HCT116 (cell line): Measurements from ENCODE around the gene USP7. TPM values are rescaled to one million over a fixed set of nuclear protein-coding genes. Genes with fewer than 3 reads are reported as not detected.

Experiments used
- ATAC-seq: fragments of 200-7000 bp; cut with Tn5 transposase; 2 replicates; pipeline ENCODE4 v1.9.1; 2020; ENCODE audit warnings: mild to moderate bottlenecking, moderate library complexity
- BruUV-seq: library from RNA; stranded (reverse); fragments of 400-500 nt; replicated peaks from 2 replicates; lab custom pipeline; 2021; lab: Mats Ljungman, UMichigan
- CTCF ChIA-PET: fragments of 300-600 bp; sonication (Branson Sonifier 250); formaldehyde crosslinking; loops from one replicate; lab custom pipeline; 2021; ENCODE audit warnings: antibody characterized with exemption; lab: Charles Lee
- POLR2A ChIA-PET: fragments of 300-600, 350-600 bp; sonication (Branson Sonifier 250); formaldehyde crosslinking; loops from one replicate; lab custom pipeline; 2021; ENCODE audit warnings: antibody characterized with exemption; lab: Charles Lee
- RAD21 ChIA-PET, 2 experiments: fragments of 300-600 bp; sonication (Branson Sonifier 250); formaldehyde crosslinking; loops; one replicate each; lab custom pipeline; 2023; ENCODE audit warnings: low total read pairs in 2 of 2; ENCODE audit not compliant: uncharacterized antibody in 2 of 2, unreplicated experiment in 2 of 2, low non-redundant PET in 1 of 2; lab: Charles Lee
- DNase-seq: peaks from one replicate; pipeline ENCODE4 v3.0.0-alpha.2; 2010; ENCODE audit warnings: low read depth, low spot score
- H2AFZ ChIP-seq: fragments of 200-600 bp; shearing (Covaris generic), sonication (generic); 2 replicates; pipeline ENCODE4 v1.6.1; 2017; ENCODE audit warnings: low read depth, mixed run types, mixed read lengths, antibody characterized with exemption, low read length; ENCODE audit not compliant: poor library complexity, severe bottlenecking
- H3K27ac ChIP-seq: 2 replicates; pipeline ENCODE4 v1.5.1; 2012; ENCODE audit warnings: low read depth, low read length
- H3K27me3 ChIP-seq: fragments of 200-600 bp; sonication (generic); 2 replicates; pipeline ENCODE4 v1.6.1; 2016; ENCODE audit warnings: mixed run types, low read length, mixed read lengths; ENCODE audit not compliant: insufficient read depth
- H3K36me3 ChIP-seq, 2 experiments: fragments of 200-500 bp in 1 of 2; fragments of 200-600 bp in 1 of 2; sonication (Bioruptor generic) in 1 of 2; sonication (generic) in 1 of 2; 2 replicates each; pipeline versions ENCODE4 v1.5.1 to v1.6.1; 2014 to 2016; ENCODE audit warnings: low read length in 2 of 2, inconsistent platforms in 1 of 2, mixed read lengths in 1 of 2, mixed run types in 1 of 2; ENCODE audit not compliant: insufficient read depth in 2 of 2, control insufficient read depth in 1 of 2
- H3K4me1 ChIP-seq, 2 experiments: fragments of 200-600 bp in 1 of 2; sonication (generic) in 1 of 2; 2 replicates each; pipeline versions ENCODE4 v1.5.1 to v1.6.1; 2012 to 2017; ENCODE audit warnings: low read length in 2 of 2, inconsistent platforms in 1 of 2, mild to moderate bottlenecking in 1 of 2, mixed read lengths in 1 of 2, mixed run types in 1 of 2, moderate library complexity in 1 of 2; ENCODE audit not compliant: insufficient read depth in 2 of 2, control insufficient read depth in 1 of 2
- H3K4me2 ChIP-seq: fragments of 200-600 bp; sonication (generic); 2 replicates; pipeline ENCODE4 v1.6.1; 2017; ENCODE audit warnings: mixed run types, low read length, mixed read lengths
- H3K4me3 ChIP-seq, 2 experiments: fragments of 200-600 bp in 1 of 2; sonication (generic) in 1 of 2; replicated peaks in 1 of 2; 2 replicates each; pipeline ENCODE4 v1.5.1; 2011 to 2016; ENCODE audit warnings: low read length in 2 of 2, control low read depth in 1 of 2, low read depth in 1 of 2, mild to moderate bottlenecking in 1 of 2, mixed read lengths in 1 of 2, mixed run types in 1 of 2
- H3K79me2 ChIP-seq: fragments of 200-600 bp; sonication (generic); 2 replicates; pipeline ENCODE4 v1.6.1; 2017; ENCODE audit warnings: mild to moderate bottlenecking, mixed run types, low read length, moderate library complexity, mixed read lengths; ENCODE audit not compliant: insufficient read depth
- H3K9ac ChIP-seq: fragments of 200-600 bp; sonication (generic); 2 replicates; pipeline ENCODE4 v1.6.1; 2016; ENCODE audit warnings: low read length, mixed read lengths
- H3K9me2 ChIP-seq: fragments of 200-600 bp; sonication (generic), shearing (Covaris generic); 2 replicates; pipeline ENCODE4 v1.6.1; 2017; ENCODE audit warnings: mixed run types, mild to moderate bottlenecking, moderate library complexity; ENCODE audit not compliant: insufficient read depth
- H3K9me3 ChIP-seq, 2 experiments: fragments of 200-500 bp in 1 of 2; fragments of 200-600 bp in 1 of 2; sonication (Bioruptor generic) in 1 of 2; sonication (generic) in 1 of 2; 2 replicates each; pipeline ENCODE4 v1.6.1; 2014 to 2017; ENCODE audit warnings: low read length in 2 of 2, mixed read lengths in 2 of 2, inconsistent platforms in 1 of 2, low read depth in 1 of 2, mild to moderate bottlenecking in 1 of 2, mixed run types in 1 of 2, moderate library complexity in 1 of 2; ENCODE audit not compliant: control insufficient read depth in 1 of 2, insufficient read depth in 1 of 2
- H4K20me1 ChIP-seq: fragments of 200-600 bp; sonication (generic), shearing (Covaris generic); 2 replicates; pipeline ENCODE4 v1.6.1; 2017; ENCODE audit warnings: mixed run types, mild to moderate bottlenecking, moderate library complexity; ENCODE audit not compliant: insufficient read depth
- CTCF ChIP-seq, 3 experiments: fragments of 200-600 bp in 1 of 3; sonication (generic) in 1 of 3; IDR thresholded peaks in 2 of 3; conservative IDR thresholded peaks in 1 of 3; 2 replicates each; pipeline ENCODE4 v1.5.1; 2012 to 2017; ENCODE audit warnings: low read depth in 2 of 3, low read length in 2 of 3, antibody characterized with exemption in 1 of 3, borderline replicate concordance in 1 of 3, control low read depth in 1 of 3, mild to moderate bottlenecking in 1 of 3, mixed read lengths in 1 of 3, mixed run types in 1 of 3, moderate library complexity in 1 of 3; ENCODE audit not compliant: insufficient read depth in 1 of 3
- FOSL1 ChIP-seq: IDR thresholded peaks from 2 replicates; pipeline ENCODE4 v1.6.1; 2012; ENCODE audit warnings: low read depth
- MAX ChIP-seq: IDR thresholded peaks from 2 replicates; pipeline ENCODE4 v1.6.1; 2012
- POLR2AphosphoS5 ChIP-seq: IDR thresholded peaks from 2 replicates; pipeline ENCODE4 v1.6.1; 2011; ENCODE audit warnings: mild to moderate bottlenecking, low read depth, low read length, moderate library complexity
- RAD21 ChIP-seq: IDR thresholded peaks from 2 replicates; pipeline ENCODE4 v1.6.1; 2012; ENCODE audit warnings: low read depth, mild to moderate bottlenecking
- SRF ChIP-seq: IDR thresholded peaks from 2 replicates; pipeline ENCODE4 v1.6.1; 2012; ENCODE audit warnings: low read depth
- YY1 ChIP-seq: IDR thresholded peaks from 2 replicates; pipeline ENCODE4 v1.6.1; 2011; ENCODE audit warnings: low read length, low read depth, moderate library complexity, mild to moderate bottlenecking; ENCODE audit not compliant: insufficient replicate concordance; ENCODE audit errors: extremely low read depth
- ZFX ChIP-seq: fragments of 450-650 bp; IDR thresholded peaks from 2 replicates; pipeline ENCODE4 v1.6.1; 2017
- intact Hi-C: fragments of 100-400 bp; cut with micrococcal nuclease; formaldehyde crosslinking; loops from 2 replicates; pipeline ENCODE4 v1.10.0; 2022
- total RNA-seq: library from RNA; stranded (reverse); gene quantifications from one replicate; pipeline ENCODE4 v1.2.1, GENCODE V29; 2021; ENCODE audit not compliant: unreplicated experiment

The USP7 gene
- total RNA-seq, 1 experiment from 2014 or later: 154 TPM

GRCh38 chr16:9008601-9009260 is 45.0 kb upstream of the USP7 start:
- H3K4me3 ChIP-seq: 0 out of 4 replicates have a peak overlapping the region, but pooled peaks of 1 of the 2 experiments have one; percentile 27
- H3K9me2 ChIP-seq: no peaks in the 10 kb centered on the region
- POLR2A ChIA-PET: interaction anchor here (1.4 to 1.6 kb wide), 2 partner anchors 39 to 69 kb away, joined by 5 to 10 read pairs; no protein-coding TSS in a partner anchor
- H3K4me1 ChIP-seq: peaks cover 4 to 9% of the 10 kb centered on the region in 2 experiments; a peak in 3 of 4 replicates
- intact Hi-C loops: loop anchor here (2.0 to 10.0 kb wide), 3 partner anchors 72 to 444 kb away; no protein-coding TSS in a partner anchor
- H3K36me3 ChIP-seq: no peaks in the 10 kb centered on the region
- RAD21 ChIA-PET: interaction anchor here (0.6 to 1.6 kb wide), 6 partner anchors 39 to 126 kb away, joined by 3 to 9 read pairs (median 3); no protein-coding TSS in a partner anchor
- no peaks in the 10 kb centered on the region for H3K79me2 ChIP-seq
- DNase-seq (no peak), ATAC-seq (peak; percentile 99)
- CTCF ChIA-PET: interaction anchor here (0.5 to 2.6 kb wide), 33 partner anchors 9 to 1312 kb away, joined by 3 to 27 read pairs (median 5); partner anchors contain the start of genes CARHSP1 and HAPSTR1
- H3K27ac ChIP-seq: no peak overlapping the region
- H2AFZ ChIP-seq: peak overlapping the region; percentile 98
- H3K9me3 ChIP-seq: no peaks in the 10 kb centered on the region
- H4K20me1 ChIP-seq: no peaks in the 10 kb centered on the region
- no peaks in the 10 kb centered on the region for H3K27me3 ChIP-seq
- BruUV-seq: no TSS peak
- peak overlapping the region; percentile 68 for H3K4me2 ChIP-seq
- no peak for TF ChIP-seq FOSL1
- peak; percentile 86 for TF ChIP-seq RAD21
- TF ChIP-seq YY1: peak; percentile 42
- peak; percentile 75 to 87 (median 86) for TF ChIP-seq CTCF (IDR thresholded peaks at IDR 0.05 in 2 of 3, conservative IDR thresholded peaks at IDR 0.05 in 1 of 3; ENCODE audit: borderline replicate concordance in 1 of 3, insufficient read depth in 1 of 3, low read depth in 2 of 3, low read length in 2 of 3)
- TF ChIP-seq MAX: no peak
- no peak for TF ChIP-seq ZFX
- TF ChIP-seq POLR2AphosphoS5: no peak
- no peak for TF ChIP-seq SRF
- H3K9ac ChIP-seq: no peak overlapping the region
